GM23338 (cell line): ENCODE data around the gene RBMS2. TPM values are rescaled to one million over a fixed set of nuclear protein-coding genes. Genes with fewer than 3 reads are reported as not detected.

Experiments used
- ATAC-seq: fragments of 200-7000 bp; cut with Tn5 transposase; 3 replicates; pipeline ENCODE4 v1.9.1; 2020
- DNase-seq: peaks from one replicate; pipeline ENCODE4 v3.0.0-alpha.2; 2015; ENCODE audit warnings: low spot score
- H2AFZ ChIP-seq: fragments of 200-600 bp; sonication (generic); 2 replicates; pipeline ENCODE4 v1.8.0; 2016; ENCODE audit warnings: antibody characterized with exemption, mild to moderate bottlenecking, moderate library complexity
- H3F3A ChIP-seq: fragments of 200-600 bp; sonication (generic); replicated peaks from 2 replicates; pipeline ENCODE4 v1.8.0; 2017; ENCODE audit warnings: antibody characterized with exemption, mixed run types, low read depth
- H3K27ac ChIP-seq: fragments of 200-600 bp; sonication (generic); 2 replicates; pipeline ENCODE4 v1.6.1; 2016; ENCODE audit warnings: low read depth
- H3K27me3 ChIP-seq: fragments of 200-600 bp; sonication (generic); 2 replicates; pipeline ENCODE4 v1.8.0; 2016; ENCODE audit warnings: mild to moderate bottlenecking, mixed run types, moderate library complexity; ENCODE audit not compliant: insufficient read depth
- H3K36me3 ChIP-seq: fragments of 200-600 bp; sonication (generic); 2 replicates; pipeline ENCODE4 v1.8.0; 2016; ENCODE audit warnings: mild to moderate bottlenecking; ENCODE audit not compliant: insufficient read depth
- H3K4me1 ChIP-seq: fragments of 200-600 bp; sonication (generic); 2 replicates; pipeline ENCODE4 v1.8.0; 2016; ENCODE audit warnings: mild to moderate bottlenecking, moderate library complexity; ENCODE audit not compliant: insufficient read depth
- H3K4me2 ChIP-seq: fragments of 200-600 bp; sonication (generic); 2 replicates; pipeline ENCODE4 v1.7.1; 2017; ENCODE audit warnings: mixed run types
- H3K4me3 ChIP-seq: fragments of 200-600 bp; sonication (generic); 2 replicates; pipeline ENCODE4 v1.6.1; 2016; ENCODE audit warnings: mixed run types
- H3K79me2 ChIP-seq: fragments of 200-600 bp; sonication (generic); replicated peaks from 2 replicates; pipeline ENCODE4 v1.8.0; 2017; ENCODE audit warnings: mild to moderate bottlenecking; ENCODE audit not compliant: insufficient read depth
- H3K9me2 ChIP-seq: fragments of 200-600 bp; sonication (generic); 2 replicates; pipeline ENCODE4 v1.8.0; 2017; ENCODE audit not compliant: insufficient read depth
- H4K20me1 ChIP-seq: fragments of 200-600 bp; sonication (generic); replicated peaks from 2 replicates; pipeline ENCODE4 v1.8.0; 2017; ENCODE audit warnings: mild to moderate bottlenecking; ENCODE audit not compliant: insufficient read depth
- H3K27ac Mint-ChIP-seq: 2 replicates; pipeline ENCODE4 v1.8.0; 2020; ENCODE audit warnings: inconsistent platforms, mild to moderate bottlenecking, moderate library complexity, mixed read lengths
- H3K27me3 Mint-ChIP-seq: 3 replicates; pipeline ENCODE4 v1.8.0; 2022; ENCODE audit warnings: low read depth, mild to moderate bottlenecking, moderate library complexity, mixed read lengths, inconsistent platforms; ENCODE audit not compliant: insufficient read depth, poor library complexity
- H3K36me3 Mint-ChIP-seq: 3 replicates; pipeline ENCODE4 v1.8.0; 2021; ENCODE audit warnings: low read depth, mild to moderate bottlenecking, inconsistent platforms, moderate library complexity, mixed read lengths
- H3K4me1 Mint-ChIP-seq: 3 replicates; pipeline ENCODE4 v1.8.0; 2020; ENCODE audit warnings: mild to moderate bottlenecking, inconsistent platforms, mixed read lengths
- H3K4me3 Mint-ChIP-seq: 3 replicates; pipeline ENCODE4 v1.8.0; 2021; ENCODE audit warnings: moderate library complexity, mild to moderate bottlenecking, inconsistent platforms, mixed read lengths
- H3K9me3 Mint-ChIP-seq: 3 replicates; pipeline ENCODE4 v1.8.0; 2020; ENCODE audit warnings: moderate library complexity, mild to moderate bottlenecking, inconsistent platforms, mixed read lengths
- CREB1 ChIP-seq: fragments of 250-450 bp; sonication (Bioruptor Pico); IDR thresholded peaks from 2 replicates; pipeline ENCODE4 v1.5.0; 2020; ENCODE audit warnings: low read depth, mild to moderate bottlenecking, moderate library complexity
- EZH2phosphoT487 ChIP-seq: fragments of 200-600 bp; sonication (generic); IDR thresholded peaks from one replicate; pipeline ENCODE4 v1.8.1; 2018; ENCODE audit warnings: antibody characterized with exemption; ENCODE audit not compliant: unreplicated experiment
- JUNB ChIP-seq: IDR thresholded peaks from one replicate; pipeline ENCODE4 v1.6.1; 2016; ENCODE audit warnings: antibody characterized with exemption; ENCODE audit not compliant: unreplicated experiment
- POLR2AphosphoS5 ChIP-seq: IDR thresholded peaks from 2 replicates; pipeline ENCODE4 v1.6.1; 2016; ENCODE audit warnings: antibody characterized with exemption, low read depth
- STAT1 ChIP-seq: IDR thresholded peaks from one replicate; pipeline ENCODE4 v1.6.1; 2016; ENCODE audit warnings: antibody characterized with exemption; ENCODE audit not compliant: unreplicated experiment
- ZNF114 ChIP-seq: fragments of 250-450 bp; sonication (Bioruptor Pico); IDR thresholded peaks from 2 replicates; pipeline ENCODE4 v1.5.0; 2020; ENCODE audit warnings: mild to moderate bottlenecking, moderate library complexity
- ZNF331 ChIP-seq: fragments of 250-450 bp; sonication (Bioruptor Pico); IDR thresholded peaks from 2 replicates; pipeline ENCODE4 v1.5.0; 2020; ENCODE audit warnings: low read depth, mild to moderate bottlenecking, moderate library complexity
- ZNF462 ChIP-seq: fragments of 250-450 bp; sonication (Bioruptor Pico); IDR thresholded peaks from 2 replicates; pipeline ENCODE4 v1.5.0; 2020; ENCODE audit warnings: mild to moderate bottlenecking, moderate library complexity
- polyA plus RNA-seq: library from polyadenylated mRNA; unstranded; fragments of >200 nt; fragmentation: Nextera tagmentation; extraction: Ambion mirVana; gene quantifications from 2 replicates; pipeline ENCODE4 v1.2.1, GENCODE V29; 2016
- total RNA-seq: library from RNA; depleted of rRNA; stranded (reverse); fragments of >200 nt; shearing (Covaris generic); gene quantifications from 2 replicates; pipeline ENCODE4 v1.2.3, GENCODE V29; 2014

Gene RBMS2
- total and polyA plus RNA-seq, 2 experiments from 2014 or later, result 9.2 to 16.8 TPM

GRCh38 chr12:56634837-56635791, 113.5 kb downstream of the RBMS2 start (continued):
- TF ChIP-seq ZNF462 (no peak), EZH2phosphoT487 (no peak), CREB1 (CRISPR knock-in tag) (no peak), ZNF114 (CRISPR knock-in tag) (no peak), POLR2AphosphoS5 (peak; percentile 19), JUNB (no peak), STAT1 (no peak)

GRCh38 chr12:56635806-56636674, 114.4 kb downstream of the RBMS2 start:
- Mint-ChIP-seq H3K4me1 (peaks cover 54% of the 10 kb centered on the region), H3K27ac (peak overlapping the region; percentile 93), H3K36me3 (peaks cover 39% of the 10 kb centered on the region), H3K27me3 (peaks cover 26% of the 10 kb centered on the region), H3K9me3 (no peaks in the 10 kb centered on the region; the same call in 2 of the 3 replicates), H3K4me3 (peak overlapping the region; percentile 99)
- TF ChIP-seq ZNF331 (CRISPR knock-in tag) (no peak), POLR2AphosphoS5 (peak; percentile 27)
- Histone ChIP-seq H3K9me2 (no peaks in the 10 kb centered on the region), H3K4me3 (peak overlapping the region; percentile 70), H3K79me2 (peaks cover 10% of the 10 kb centered on the region), H4K20me1 (peaks cover 5% of the 10 kb centered on the region), H2AFZ (no peak overlapping the region), H3K27me3 (no peaks in the 10 kb centered on the region), H3F3A (peaks cover 39% of the 10 kb centered on the region), H3K4me2 (peak overlapping the region; percentile 99), H3K4me1 (peaks cover 32% of the 10 kb centered on the region), H3K27ac (peak overlapping the region; percentile 45), H3K36me3 (peaks cover 32% of the 10 kb centered on the region)
- peak; percentile 81 for DNase-seq
- peak; percentile 47 for ATAC-seq
